Liver (tissue), 9 donors: ENCODE results near the gene SCGB1C2. TPM values are rescaled to one million over a fixed set of nuclear protein-coding genes. Genes with fewer than 3 reads are reported as not detected.
"Not testable (repeated sequence)": the region's sequence is repeated elsewhere in the genome, so short reads cannot be mapped to it uniquely, and the experiment has no call there.

Experiments used
- DNase-seq: peaks from one replicate; pipeline ENCODE4 v3.0.0-alpha.2; 2017; ENCODE audit warnings: low spot score
- H3K27ac ChIP-seq, 2 donors: one replicate each; pipeline ENCODE4 v1.7.0; 2013; ENCODE audit warnings: inconsistent platforms in 2 of 2, low read length in 2 of 2, control low read depth in 1 of 2, low read depth in 1 of 2, mild to moderate bottlenecking in 1 of 2
- H3K27me3 ChIP-seq, 4 donors: one replicate each; pipeline versions ENCODE4 v1.6.1 to v1.7.0; 2013; ENCODE audit warnings: low read length in 3 of 4, inconsistent platforms in 1 of 4, mild to moderate bottlenecking in 1 of 4, moderate library complexity in 1 of 4; ENCODE audit not compliant: control insufficient read depth in 4 of 4, insufficient read depth in 4 of 4
- H3K36me3 ChIP-seq, 4 donors: one replicate each; pipeline versions ENCODE4 v1.6.1 to v1.7.0; 2013; ENCODE audit warnings: low read length in 3 of 4, mild to moderate bottlenecking in 3 of 4, low read depth in 1 of 4, moderate library complexity in 1 of 4; ENCODE audit not compliant: control insufficient read depth in 4 of 4, insufficient read depth in 3 of 4
- H3K4me1 ChIP-seq, 4 donors: one replicate each; pipeline versions ENCODE4 v1.6.1 to v1.7.0; 2013; ENCODE audit warnings: low read length in 3 of 4, mild to moderate bottlenecking in 3 of 4, moderate library complexity in 1 of 4; ENCODE audit not compliant: control insufficient read depth in 4 of 4, insufficient read depth in 4 of 4
- H3K4me3 ChIP-seq, 3 donors: one replicate each; pipeline versions ENCODE4 v1.6.1 to v1.7.0; 2013; ENCODE audit warnings: low read length in 3 of 3, control low read depth in 1 of 3, low read depth in 1 of 3, mild to moderate bottlenecking in 1 of 3
- H3K9ac ChIP-seq, 2 donors: one replicate each; pipeline ENCODE4 v1.7.0; 2013; ENCODE audit warnings: low read length in 2 of 2, mild to moderate bottlenecking in 2 of 2, moderate library complexity in 2 of 2, control low read depth in 1 of 2, low read depth in 1 of 2
- H3K9me3 ChIP-seq, 4 donors: one replicate each; pipeline versions ENCODE4 v1.6.1 to v1.7.0; 2013; ENCODE audit warnings: low read length in 3 of 4; ENCODE audit not compliant: control insufficient read depth in 4 of 4
- NR2F2 ChIP-seq: IDR thresholded peaks from 2 replicates; pipeline ENCODE4 v1.6.1; 2016; ENCODE audit warnings: antibody characterized with exemption
- RAD21 ChIP-seq, 2 donors: IDR thresholded peaks; 2 replicates each; pipeline ENCODE4 v1.6.1; 2016; ENCODE audit warnings: antibody characterized with exemption in 2 of 2, mild to moderate bottlenecking in 2 of 2
- WGBS: extraction: QIAGEN DNeasy Blood & Tissue Kit; methylation state at CpG from one replicate; pipeline ENCODE4 v1.1.7; 2013; 5-methylcytosine and 5-hydroxymethylcytosine counted together
- polyA plus RNA-seq, 2 donors: library from polyadenylated mRNA; stranded (reverse) in 1 of 2; unstranded in 1 of 2; fragments of 200-250 nt in 1 of 2; fragments of >200 nt in 1 of 2; fragmentation: Nextera tagmentation in 1 of 2; extraction: Ambion mirVana in 1 of 2; gene quantifications; one replicate each; pipeline versions ENCODE4 v1.2.1 to v1.2.3, GENCODE V29; 2013 to 2015
- total RNA-seq, 2 donors: library from RNA; depleted of rRNA; stranded (reverse); fragments of >200 nt; gene quantifications; one replicate each; pipeline ENCODE4 v1.2.3, GENCODE V29; 2014
- TF ChIP-seq, protein P1 (sequence below): IDR thresholded peaks from 2 replicates; pipeline ENCODE4 v1.6.1; 2016; ENCODE audit warnings: antibody characterized with exemption
- TF ChIP-seq, protein P2 (sequence below): fragments of 150-350 bp; IDR thresholded peaks from 2 replicates; pipeline ENCODE4 v1.5.1; 2017; ENCODE audit warnings: improper control_type of control experiment, low read depth, low read length; ENCODE audit not compliant: missing input control
- donor health status: healthy.
- donor health status: healthy.
- donor health status: healthy.
- donor health status: healthy.
- donor health status: healthy.

SCGB1C2 gene
- not detected for total RNA-seq
- not detected for polyA plus RNA-seq

DNA sequence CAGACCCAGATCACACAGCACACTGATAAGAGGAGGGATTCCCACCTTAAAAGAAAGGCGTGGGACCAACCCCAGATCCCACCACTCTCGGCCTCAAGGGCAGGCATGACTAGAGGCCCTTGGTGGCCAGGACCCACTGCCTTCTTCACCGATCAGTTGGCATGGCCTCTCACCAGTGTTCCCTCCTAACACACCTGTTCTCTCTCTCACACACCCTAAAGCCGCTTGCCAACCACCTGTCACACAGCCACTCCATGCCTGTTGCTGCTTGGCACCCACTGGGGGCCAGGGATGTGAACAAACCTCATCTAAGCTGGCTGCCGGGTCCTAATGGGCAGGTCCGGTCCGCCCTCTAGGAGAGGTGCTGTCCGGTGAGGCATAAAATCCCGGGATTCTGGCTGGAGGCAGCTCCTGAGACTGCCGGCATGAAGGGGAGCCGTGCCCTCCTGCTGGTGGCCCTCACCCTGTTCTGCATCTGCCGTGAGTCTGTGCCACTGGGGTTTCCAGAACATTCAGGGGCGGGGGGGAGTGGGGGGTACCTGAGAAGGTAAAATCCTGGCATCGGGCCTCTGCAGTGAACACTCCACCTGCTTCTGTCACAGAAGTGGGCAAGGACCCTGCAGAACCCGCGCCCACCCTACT, at the start of gene SCGB1C2:
TSS of gene SCGB1C2 (plus strand) at position 404 of the 642 bp plus-strand sequence. CDS start at position 426, 22 bp downstream.
- H3K9ac ChIP-seq, H3K36me3 ChIP-seq, H3K27me3 ChIP-seq, H3K4me1 ChIP-seq, H3K27ac ChIP-seq, H3K4me3 ChIP-seq, DNase-seq, H3K9me3 ChIP-seq: not testable (repeated sequence)
- 78% methylated on average over 9 of the region's 16 CpGs for WGBS

DNA sequence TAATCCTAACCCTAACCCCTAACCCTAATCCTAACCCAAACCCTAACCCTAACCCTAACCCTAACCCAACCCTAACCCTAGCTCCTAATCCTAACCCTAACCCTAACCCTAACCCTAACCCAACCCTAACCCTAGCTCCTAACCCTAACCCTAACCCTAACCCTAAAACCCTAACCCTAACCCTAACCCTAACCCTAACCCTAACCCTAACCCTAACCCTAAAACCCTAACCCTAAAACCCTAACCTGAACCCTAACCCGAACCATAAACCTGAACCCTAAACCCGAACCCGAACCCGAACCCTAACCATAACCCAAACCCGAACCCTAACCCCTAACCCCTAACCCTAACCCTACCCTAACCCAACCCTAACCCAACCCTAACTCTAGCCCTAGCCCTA, 24.3 kb upstream of the SCGB1C2 start:
- TF ChIP-seq NR2F2, result peak; percentile 50
- TF ChIP-seq, protein P1, sequence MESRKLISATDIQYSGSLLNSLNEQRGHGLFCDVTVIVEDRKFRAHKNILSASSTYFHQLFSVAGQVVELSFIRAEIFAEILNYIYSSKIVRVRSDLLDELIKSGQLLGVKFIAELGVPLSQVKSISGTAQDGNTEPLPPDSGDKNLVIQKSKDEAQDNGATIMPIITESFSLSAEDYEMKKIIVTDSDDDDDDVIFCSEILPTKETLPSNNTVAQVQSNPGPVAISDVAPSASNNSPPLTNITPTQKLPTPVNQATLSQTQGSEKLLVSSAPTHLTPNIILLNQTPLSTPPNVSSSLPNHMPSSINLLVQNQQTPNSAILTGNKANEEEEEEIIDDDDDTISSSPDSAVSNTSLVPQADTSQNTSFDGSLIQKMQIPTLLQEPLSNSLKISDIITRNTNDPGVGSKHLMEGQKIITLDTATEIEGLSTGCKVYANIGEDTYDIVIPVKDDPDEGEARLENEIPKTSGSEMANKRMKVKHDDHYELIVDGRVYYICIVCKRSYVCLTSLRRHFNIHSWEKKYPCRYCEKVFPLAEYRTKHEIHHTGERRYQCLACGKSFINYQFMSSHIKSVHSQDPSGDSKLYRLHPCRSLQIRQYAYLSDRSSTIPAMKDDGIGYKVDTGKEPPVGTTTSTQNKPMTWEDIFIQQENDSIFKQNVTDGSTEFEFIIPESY, result peak; percentile 55
- not testable (repeated sequence) for H3K27me3 ChIP-seq, H3K4me1 ChIP-seq, H3K4me3 ChIP-seq, H3K9ac ChIP-seq, H3K27ac ChIP-seq, H3K9me3 ChIP-seq, H3K36me3 ChIP-seq, DNase-seq
- WGBS, result no CpG with 5 or more reads among the region's 5 CpGs

DNA sequence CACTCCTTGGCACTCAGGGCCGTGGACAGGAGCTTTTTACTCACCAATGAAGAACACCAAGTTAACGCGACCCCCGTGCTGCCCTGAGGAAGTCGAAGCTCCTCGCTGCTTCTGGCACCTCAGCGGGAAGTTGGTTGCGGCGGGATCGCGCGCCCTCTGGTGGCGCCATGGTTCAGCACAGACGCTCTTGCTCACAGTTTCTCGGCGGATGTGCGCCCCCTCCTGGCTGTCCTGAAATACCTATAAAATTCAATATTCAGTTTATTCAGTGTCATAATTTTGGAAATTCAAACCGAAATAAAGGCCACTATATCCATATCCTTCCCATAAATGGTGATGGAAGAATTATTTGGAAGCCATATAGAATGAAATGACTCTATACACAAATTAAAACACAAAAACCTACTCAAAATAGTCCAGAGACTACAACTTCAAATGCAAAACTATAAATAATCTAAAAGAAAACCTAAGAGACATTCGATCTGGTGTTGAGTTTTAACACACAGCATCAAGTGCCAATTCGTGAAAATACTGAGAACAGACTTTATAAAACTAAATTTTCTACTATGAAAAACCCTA, 18.9 kb upstream of the SCGB1C2 start:
- DNase-seq, H3K9ac ChIP-seq: not testable (repeated sequence)
- WGBS, result 2% methylated on average over 3 of the region's 20 CpGs

DNA sequence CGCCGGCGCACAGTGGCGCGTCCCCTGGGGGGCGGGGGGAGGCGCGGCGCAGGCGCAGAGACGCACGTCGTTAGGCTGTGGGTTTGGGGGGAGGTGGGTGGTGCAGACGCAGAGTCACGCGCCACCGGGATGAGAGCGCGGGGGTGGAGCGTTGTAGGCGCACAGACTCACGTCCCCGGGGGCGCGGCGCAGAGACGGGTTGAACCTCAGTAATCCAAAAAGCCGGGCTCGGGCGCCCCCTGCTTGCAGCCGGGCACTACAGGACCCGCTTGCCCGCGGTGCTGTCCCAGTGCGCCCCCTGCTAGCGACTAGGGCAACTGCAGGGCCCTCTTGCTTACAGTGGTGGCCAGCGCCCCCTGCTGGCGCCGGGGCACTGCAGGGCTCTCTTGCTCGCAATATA, 3.4 kb upstream of the SCGB1C2 start:
- not testable (repeated sequence) for H3K9ac ChIP-seq, H3K4me3 ChIP-seq, H3K27me3 ChIP-seq, H3K36me3 ChIP-seq, H3K4me1 ChIP-seq, DNase-seq, H3K9me3 ChIP-seq, H3K27ac ChIP-seq
- 92% methylated on average over 19 of the region's 40 CpGs for WGBS

More for the DNA sequence above, 18.9 kb upstream of the SCGB1C2 start:
- not testable (repeated sequence) for H3K9me3 ChIP-seq, H3K27me3 ChIP-seq, H3K4me3 ChIP-seq, H3K4me1 ChIP-seq, H3K27ac ChIP-seq, H3K36me3 ChIP-seq
- TF ChIP-seq RAD21 (IDR thresholded peaks at IDR 0.05), result peak in 1 of 2 donors; percentile 40
- TF ChIP-seq, protein P2, sequence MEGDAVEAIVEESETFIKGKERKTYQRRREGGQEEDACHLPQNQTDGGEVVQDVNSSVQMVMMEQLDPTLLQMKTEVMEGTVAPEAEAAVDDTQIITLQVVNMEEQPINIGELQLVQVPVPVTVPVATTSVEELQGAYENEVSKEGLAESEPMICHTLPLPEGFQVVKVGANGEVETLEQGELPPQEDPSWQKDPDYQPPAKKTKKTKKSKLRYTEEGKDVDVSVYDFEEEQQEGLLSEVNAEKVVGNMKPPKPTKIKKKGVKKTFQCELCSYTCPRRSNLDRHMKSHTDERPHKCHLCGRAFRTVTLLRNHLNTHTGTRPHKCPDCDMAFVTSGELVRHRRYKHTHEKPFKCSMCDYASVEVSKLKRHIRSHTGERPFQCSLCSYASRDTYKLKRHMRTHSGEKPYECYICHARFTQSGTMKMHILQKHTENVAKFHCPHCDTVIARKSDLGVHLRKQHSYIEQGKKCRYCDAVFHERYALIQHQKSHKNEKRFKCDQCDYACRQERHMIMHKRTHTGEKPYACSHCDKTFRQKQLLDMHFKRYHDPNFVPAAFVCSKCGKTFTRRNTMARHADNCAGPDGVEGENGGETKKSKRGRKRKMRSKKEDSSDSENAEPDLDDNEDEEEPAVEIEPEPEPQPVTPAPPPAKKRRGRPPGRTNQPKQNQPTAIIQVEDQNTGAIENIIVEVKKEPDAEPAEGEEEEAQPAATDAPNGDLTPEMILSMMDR, result peak; percentile 35
